HUES48 (cell line): ENCODE measurements around the gene KIAA1217.
"Not testable (repeated sequence)": the region's sequence is repeated elsewhere in the genome, so short reads cannot be mapped to it uniquely, and the experiment has no call there.

Source experiments
- H3K27ac ChIP-seq: one replicate; pipeline ENCODE4 v1.7.0; 2013; ENCODE audit warnings: low read depth, low read length, inconsistent platforms
- H3K27me3 ChIP-seq: 2 replicates; pipeline ENCODE4 v1.6.1; 2013; ENCODE audit warnings: mild to moderate bottlenecking, low read length; ENCODE audit not compliant: control insufficient read depth, insufficient read depth
- H3K36me3 ChIP-seq: 2 replicates; pipeline ENCODE4 v1.6.1; 2013; ENCODE audit warnings: low read length; ENCODE audit not compliant: control insufficient read depth, insufficient read depth
- H3K4me1 ChIP-seq: 2 replicates; pipeline ENCODE4 v1.6.1; 2013; ENCODE audit warnings: mild to moderate bottlenecking, low read length; ENCODE audit not compliant: control insufficient read depth, insufficient read depth
- H3K4me3 ChIP-seq: 2 replicates; pipeline ENCODE4 v1.5.1; 2013; ENCODE audit warnings: mild to moderate bottlenecking, low read depth, low read length
- H3K9ac ChIP-seq: 2 replicates; pipeline ENCODE4 v1.6.1; 2013; ENCODE audit warnings: mild to moderate bottlenecking, low read depth, low read length, moderate library complexity
- H3K9me3 ChIP-seq: 2 replicates; pipeline ENCODE4 v1.6.1; 2013; ENCODE audit warnings: low read length; ENCODE audit not compliant: control insufficient read depth, insufficient read depth

KIAA1217 gene

DNA sequence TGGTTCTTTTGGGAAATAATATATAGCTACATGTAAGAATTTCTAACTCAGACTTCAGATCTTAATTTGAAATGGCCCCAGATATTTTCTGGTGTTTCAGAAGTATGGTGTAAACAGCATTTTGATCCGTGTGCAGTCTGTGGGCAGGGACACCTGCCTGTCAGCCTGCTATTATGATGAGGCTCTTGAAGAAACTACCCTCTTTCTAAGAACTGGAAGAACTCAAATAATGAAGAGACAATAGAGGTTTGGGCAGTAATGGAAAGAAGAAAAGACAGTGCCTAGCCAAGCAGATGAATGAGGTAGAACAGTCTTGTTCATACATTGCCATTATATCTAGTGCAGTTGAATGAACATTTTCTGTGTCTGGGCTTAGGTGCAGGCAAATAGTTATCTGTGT, 258.2 kb downstream of the KIAA1217 start:
- H3K9me3 ChIP-seq = no peaks in the 10 kb centered on the region
- H3K9ac ChIP-seq = no peak overlapping the region
- no peaks in the 10 kb centered on the region for H3K27me3 ChIP-seq
- H3K36me3 ChIP-seq = no peaks in the 10 kb centered on the region
- H3K4me3 ChIP-seq = no peak overlapping the region
- H3K4me1 ChIP-seq = peaks cover 7% of the 10 kb centered on the region; the same call in 1 of the 2 replicates
- peak overlapping the region; percentile 78 for H3K27ac ChIP-seq

- H3K9me3 ChIP-seq = no peaks in the 10 kb centered on the region
- H3K4me1 ChIP-seq = peaks cover 7% of the 10 kb centered on the region; the same call in 1 of the 2 replicates
- no peak overlapping the region for H3K4me3 ChIP-seq
- H3K27me3 ChIP-seq = no peaks in the 10 kb centered on the region
- H3K27ac ChIP-seq = no peak overlapping the region
- no peaks in the 10 kb centered on the region for H3K36me3 ChIP-seq
- no peak overlapping the region for H3K9ac ChIP-seq
Measured at GRCh38 chr10:24467605-24468004, 258.7 kb downstream of the KIAA1217 start.

DNA sequence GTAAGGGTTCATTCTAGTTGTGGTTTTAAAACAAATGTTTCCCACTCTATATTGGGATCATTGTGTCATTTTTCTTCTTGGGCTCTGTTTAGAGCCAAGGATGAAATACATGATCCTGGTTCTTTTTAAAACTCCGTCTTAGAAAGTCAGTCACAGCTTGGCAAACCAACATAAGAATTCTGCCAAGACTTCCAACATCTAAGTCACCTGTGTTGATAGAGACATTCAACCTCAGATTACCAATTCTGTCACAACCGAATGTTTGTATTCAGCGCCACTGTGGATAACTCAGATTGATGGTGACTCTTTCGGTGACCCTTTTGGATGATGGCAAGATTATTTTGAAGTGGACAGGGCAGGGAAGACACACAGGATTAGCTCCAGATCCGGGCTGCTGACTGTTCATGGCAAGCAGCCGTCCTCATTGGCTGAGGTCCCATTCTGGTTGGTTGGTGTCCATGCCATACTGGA, 259.4 kb downstream of the KIAA1217 start:
- Histone ChIP-seq H3K27me3 (no peaks in the 10 kb centered on the region), H3K9me3 (no peaks in the 10 kb centered on the region), H3K27ac (no peak overlapping the region), H3K9ac (no peak overlapping the region), H3K4me3 (no peak overlapping the region), H3K4me1 (peaks cover 7% of the 10 kb centered on the region; the same call in 1 of the 2 replicates), H3K36me3 (0 out of 2 replicates have a peak, but pooled peaks cover 2% of the 10 kb centered on the region)

- Histone ChIP-seq H3K4me3 (no peak overlapping the region), H3K9ac (no peak overlapping the region), H3K4me1 (no peaks in the 10 kb centered on the region), H3K27me3 (no peaks in the 10 kb centered on the region), H3K9me3 (no peaks in the 10 kb centered on the region), H3K27ac (no peak overlapping the region), H3K36me3 (peaks cover 10% of the 10 kb centered on the region; the same call in 1 of the 2 replicates)
Measured at GRCh38 chr10:24469993-24470392, 261.1 kb downstream of the KIAA1217 start.

DNA sequence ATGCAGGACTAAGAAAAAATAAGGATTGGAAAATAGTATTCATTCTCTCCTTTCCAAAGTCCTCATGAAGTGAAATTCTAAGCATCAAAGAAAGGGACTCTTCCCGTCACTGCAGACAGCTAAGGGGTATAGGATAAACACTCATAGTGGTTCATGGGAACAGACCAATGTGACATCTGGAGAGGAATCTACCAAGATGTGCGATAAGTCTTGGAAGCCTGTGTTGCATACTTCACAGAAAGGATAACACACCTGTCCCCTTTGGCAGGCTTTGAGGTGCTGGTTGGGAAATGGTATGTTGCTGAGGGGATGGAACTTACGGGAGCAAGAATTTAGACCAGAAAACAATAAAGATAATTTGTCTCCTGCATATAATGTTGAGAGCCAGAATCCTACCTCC, 266.7 kb downstream of the KIAA1217 start:
- Histone ChIP-seq H3K9me3 (0 out of 2 replicates have a peak, but pooled peaks cover 3% of the 10 kb centered on the region), H3K9ac (no peak overlapping the region), H3K27ac (no peak overlapping the region), H3K27me3 (no peaks in the 10 kb centered on the region), H3K4me3 (no peak overlapping the region), H3K36me3 (peaks cover 10% of the 10 kb centered on the region; the same call in 1 of the 2 replicates), H3K4me1 (no peaks in the 10 kb centered on the region)

- Histone ChIP-seq H3K27me3 (no peaks in the 10 kb centered on the region), H3K4me1 (no peaks in the 10 kb centered on the region), H3K9me3 (0 out of 2 replicates have a peak, but pooled peaks cover 3% of the 10 kb centered on the region), H3K27ac (no peak overlapping the region), H3K36me3 (peaks cover 10% of the 10 kb centered on the region; the same call in 1 of the 2 replicates), H3K9ac (no peak overlapping the region), H3K4me3 (no peak overlapping the region)
Measured at GRCh38 chr10:24476913-24477701, 268.2 kb downstream of the KIAA1217 start.

DNA sequence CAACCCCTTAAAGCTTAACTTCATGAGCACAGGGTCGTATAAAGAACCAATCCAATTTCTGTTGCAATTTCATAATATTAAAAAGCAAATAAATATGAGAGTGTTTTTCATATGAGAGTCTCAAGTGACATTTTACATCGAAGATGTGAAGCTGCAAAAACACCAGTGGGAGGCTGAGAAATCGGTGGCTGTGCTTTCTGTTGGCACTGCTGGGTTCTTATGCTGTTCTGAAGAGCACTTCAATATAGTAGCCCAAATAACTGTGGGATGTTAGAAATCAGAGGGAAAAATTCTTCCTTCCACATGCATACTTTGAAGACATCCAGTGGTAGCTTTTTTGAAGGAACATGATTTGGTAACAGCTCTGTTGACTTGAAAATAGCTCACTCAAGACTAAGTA, 269.0 kb downstream of the KIAA1217 start:
- no peak overlapping the region for H3K9ac ChIP-seq
- H3K27me3 ChIP-seq = no peaks in the 10 kb centered on the region
- H3K36me3 ChIP-seq = peaks cover 10% of the 10 kb centered on the region; the same call in 1 of the 2 replicates
- no peaks in the 10 kb centered on the region for H3K4me1 ChIP-seq
- 0 out of 2 replicates have a peak, but pooled peaks cover 3% of the 10 kb centered on the region for H3K9me3 ChIP-seq
- no peak overlapping the region for H3K4me3 ChIP-seq
- no peak overlapping the region for H3K27ac ChIP-seq

GRCh38 chr10:24479806-24480205, 270.9 kb downstream of the KIAA1217 start:
- Histone ChIP-seq H3K4me1 (peaks cover 9% of the 10 kb centered on the region), H3K9ac (no peak overlapping the region), H3K27ac (no peak overlapping the region), H3K36me3 (no peaks in the 10 kb centered on the region), H3K27me3 (no peaks in the 10 kb centered on the region), H3K9me3 (0 out of 2 replicates have a peak, but pooled peaks cover 3% of the 10 kb centered on the region), H3K4me3 (no peak overlapping the region)

DNA sequence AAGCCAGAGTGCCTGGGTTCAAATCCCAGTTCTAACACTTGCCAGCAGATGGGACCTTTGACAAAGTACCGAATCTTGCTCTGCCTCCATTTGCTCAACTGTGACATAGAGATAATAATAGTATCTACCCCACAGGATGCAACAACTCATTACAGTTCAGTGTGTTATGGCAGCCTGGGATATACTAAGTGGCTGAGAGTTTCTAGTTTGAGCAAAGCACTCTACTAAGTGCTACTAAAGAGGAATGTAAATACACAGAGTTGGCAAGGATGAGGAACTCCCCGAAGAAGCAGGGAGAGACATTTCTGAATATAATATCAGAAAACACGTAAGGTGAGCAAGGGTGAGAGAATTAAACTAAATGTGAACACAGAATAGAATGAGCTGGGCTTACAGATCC, 271.5 kb downstream of the KIAA1217 start:
- no peaks in the 10 kb centered on the region for H3K27me3 ChIP-seq
- no peaks in the 10 kb centered on the region for H3K36me3 ChIP-seq
- H3K4me3 ChIP-seq = no peak overlapping the region
- H3K4me1 ChIP-seq = peaks cover 9% of the 10 kb centered on the region
- no peak overlapping the region for H3K27ac ChIP-seq
- no peak overlapping the region for H3K9ac ChIP-seq
- 0 out of 2 replicates have a peak, but pooled peaks cover 3% of the 10 kb centered on the region for H3K9me3 ChIP-seq

- peaks cover 9% of the 10 kb centered on the region for H3K4me1 ChIP-seq
- H3K4me3 ChIP-seq = no peak overlapping the region
- no peaks in the 10 kb centered on the region for H3K27me3 ChIP-seq
- no peak overlapping the region for H3K27ac ChIP-seq
- H3K36me3 ChIP-seq = no peaks in the 10 kb centered on the region
- H3K9ac ChIP-seq = no peak overlapping the region
- no peaks in the 10 kb centered on the region for H3K9me3 ChIP-seq
Measured at GRCh38 chr10:24481241-24481640, 272.3 kb downstream of the KIAA1217 start.

DNA sequence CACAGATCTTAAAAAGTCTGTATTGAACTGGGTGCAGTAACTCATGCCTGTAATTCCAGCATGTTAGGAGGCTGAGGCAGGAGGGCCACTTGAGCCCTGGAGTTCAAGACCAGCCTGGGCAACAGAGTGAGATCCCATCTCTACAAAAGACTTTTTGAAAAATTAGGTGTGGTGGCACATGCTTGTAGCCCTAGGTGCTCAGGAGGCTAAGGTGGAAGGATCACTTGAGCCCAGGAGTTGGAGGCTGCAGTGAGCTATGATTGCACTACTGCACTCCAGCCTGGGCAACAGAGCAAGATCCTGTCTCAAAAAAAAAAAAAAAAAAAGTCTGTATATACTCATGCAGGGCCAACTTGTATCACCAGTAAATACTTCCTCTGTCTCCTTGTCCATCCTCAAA, 273.8 kb downstream of the KIAA1217 start:
- H3K4me3 ChIP-seq, H3K27ac ChIP-seq, H3K9ac ChIP-seq, H3K4me1 ChIP-seq, H3K27me3 ChIP-seq, H3K9me3 ChIP-seq, H3K36me3 ChIP-seq: not testable (repeated sequence)
